ENCODE measurements around the gene TNRC18.

GRCh38 chr7:5417106-5418071, 6.2 kb downstream of the TNRC18 start:
- no peak for TF ChIP-seq CTCF (IDR thresholded peaks at IDR 0.05)
- no peak for TF ChIP-seq POLR2AphosphoS5 (IDR thresholded peaks at IDR 0.05)
- TF ChIP-seq POLR2A (IDR thresholded peaks at IDR 0.05): no peak
